T-helper 1 cell (primary cell): ENCODE results near the gene KRT36.

Experiments used
- DNase-seq, 5 donors: peaks; one replicate each; pipeline ENCODE4 v3.0.0-alpha.2; 2012 to 2020

Gene KRT36

GRCh38 chr17:41475421-41475820 is 14.3 kb downstream of the KRT36 start:
- no peak for DNase-seq

- DNase-seq = no peak
Measured at GRCh38 chr17:41474863-41475262, 14.8 kb downstream of the KRT36 start.

GRCh38 chr17:41468346-41468745 is 21.4 kb downstream of the KRT36 start:
- no peak for DNase-seq

- DNase-seq = no peak
Measured at GRCh38 chr17:41467561-41467960, 22.1 kb downstream of the KRT36 start.

- DNase-seq = no peak
Measured at GRCh38 chr17:41466988-41467387, 22.7 kb downstream of the KRT36 start, which contains the start of gene KRT32. KRT32 (minus strand) TSS chr17:41467386; CDS start chr17:41467325, 61 bp downstream.

GRCh38 chr17:41464682-41465081 is 25.0 kb downstream of the KRT36 start:
- DNase-seq = no peak

- no peak for DNase-seq
Measured at GRCh38 chr17:41464173-41464572, 25.5 kb downstream of the KRT36 start.

GRCh38 chr17:41463746-41464145 is 26.0 kb downstream of the KRT36 start:
- DNase-seq = no peak

- no peak for DNase-seq
Measured at GRCh38 chr17:41462705-41463104, 27.0 kb downstream of the KRT36 start.

- no peak for DNase-seq
Measured at GRCh38 chr17:41457676-41458075, 32.0 kb downstream of the KRT36 start.

- no peak for DNase-seq
Measured at GRCh38 chr17:41456204-41456603, 33.5 kb downstream of the KRT36 start.

- DNase-seq = no peak
Measured at GRCh38 chr17:41455236-41455635, 34.5 kb downstream of the KRT36 start.

GRCh38 chr17:41453066-41453465 is 36.6 kb downstream of the KRT36 start:
- no peak for DNase-seq

- DNase-seq = no peak
Measured at GRCh38 chr17:41452281-41452680, 37.4 kb downstream of the KRT36 start.

GRCh38 chr17:41451154-41451728 is 38.5 kb downstream of the KRT36 start:
- no peak for DNase-seq

- no peak for DNase-seq
Measured at GRCh38 chr17:41449008-41449407, 40.7 kb downstream of the KRT36 start.

GRCh38 chr17:41448506-41448905 is 41.2 kb downstream of the KRT36 start:
- DNase-seq = no peak

GRCh38 chr17:41446806-41447205 is 42.9 kb downstream of the KRT36 start:
- DNase-seq = no peak

- DNase-seq = no peak
Measured at GRCh38 chr17:41444640-41445039, 45.1 kb downstream of the KRT36 start.

- no peak for DNase-seq
Measured at GRCh38 chr17:41444186-41444585, 45.5 kb downstream of the KRT36 start.

GRCh38 chr17:41442739-41443138 is 47.0 kb downstream of the KRT36 start:
- DNase-seq = no peak

- no peak for DNase-seq
Measured at GRCh38 chr17:41440531-41441033, 49.1 kb downstream of the KRT36 start, which contains the start of gene KRT38. KRT38 (minus strand) TSS chr17:41440983; CDS start chr17:41440921, 62 bp downstream.

- DNase-seq = no peak
Measured at GRCh38 chr17:41439375-41439774, 50.3 kb downstream of the KRT36 start.

- no peak for DNase-seq
Measured at GRCh38 chr17:41437769-41438168, 51.9 kb downstream of the KRT36 start.

- DNase-seq = no peak
Measured at GRCh38 chr17:41437254-41437653, 52.5 kb downstream of the KRT36 start.
